ENCODE measurements around the gene NEGR1. TPM values are rescaled to one million over a fixed set of nuclear protein-coding genes. Genes with fewer than 3 reads are reported as not detected.

Gene NEGR1
- total RNA-seq, 1 experiment from 2014 or later: 2.9 TPM

DNA sequence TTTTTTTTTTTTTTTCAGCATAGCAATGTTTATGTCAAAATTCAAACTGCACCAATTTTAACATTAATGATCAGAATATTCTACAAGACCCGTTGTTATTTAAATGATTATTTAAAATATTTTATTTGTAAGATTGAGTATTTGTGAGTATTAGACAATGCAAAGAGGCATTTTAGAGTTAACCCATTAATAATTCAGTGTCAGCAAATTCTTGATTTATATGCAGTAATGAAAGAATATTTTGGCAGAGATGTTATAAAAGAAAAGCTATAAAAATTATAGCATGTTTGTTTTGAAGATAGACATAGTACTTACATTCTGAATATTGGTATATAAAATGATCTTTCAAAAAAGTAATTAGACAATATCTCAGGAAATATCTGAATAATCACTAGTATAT lies 932.0 kb downstream of the NEGR1 start:
- Mint-ChIP-seq H3K4me3 (no peak overlapping the region), H3K36me3 (no peaks in the 10 kb centered on the region), H3K27ac (no peak overlapping the region), H3K9me3 (peaks cover 18% of the 10 kb centered on the region), H3K27me3 (ENCODE audit: low read depth) (no peaks in the 10 kb centered on the region; the same call in 1 of the 2 replicates), H3K4me1 (no peaks in the 10 kb centered on the region)
- ChIA-PET POLR2A (interaction anchor here (0.6 kb wide), 1 partner anchor 16 kb away, joined by 3 read pairs; no protein-coding TSS in a partner anchor), CTCF (no interaction called here)
- TF ChIP-seq NR2C2 (CRISPR knock-in tag; IDR thresholded peaks at IDR 0.05): no peak
- no peak for TF ChIP-seq FOXJ3 (CRISPR knock-in tag; IDR thresholded peaks at IDR 0.05; ENCODE audit: borderline replicate concordance)
- no peak for TF ChIP-seq KAT7 (CRISPR knock-in tag; IDR thresholded peaks at IDR 0.05; ENCODE audit: borderline replicate concordance)
- TF ChIP-seq, protein P1, sequence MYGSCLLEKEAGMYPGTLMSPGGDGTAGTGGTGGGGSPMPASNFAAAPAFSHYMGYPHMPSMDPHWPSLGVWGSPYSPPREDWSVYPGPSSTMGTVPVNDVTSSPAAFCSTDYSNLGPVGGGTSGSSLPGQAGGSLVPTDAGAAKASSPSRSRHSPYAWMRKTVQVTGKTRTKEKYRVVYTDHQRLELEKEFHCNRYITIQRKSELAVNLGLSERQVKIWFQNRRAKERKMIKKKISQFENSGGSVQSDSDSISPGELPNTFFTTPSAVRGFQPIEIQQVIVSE (CRISPR knock-in tag; IDR thresholded peaks at IDR 0.05; ENCODE audit: borderline replicate concordance): no peak
- no peak for TF ChIP-seq NFE2L1 (CRISPR knock-in tag; IDR thresholded peaks at IDR 0.05)
- TF ChIP-seq, protein P2, sequence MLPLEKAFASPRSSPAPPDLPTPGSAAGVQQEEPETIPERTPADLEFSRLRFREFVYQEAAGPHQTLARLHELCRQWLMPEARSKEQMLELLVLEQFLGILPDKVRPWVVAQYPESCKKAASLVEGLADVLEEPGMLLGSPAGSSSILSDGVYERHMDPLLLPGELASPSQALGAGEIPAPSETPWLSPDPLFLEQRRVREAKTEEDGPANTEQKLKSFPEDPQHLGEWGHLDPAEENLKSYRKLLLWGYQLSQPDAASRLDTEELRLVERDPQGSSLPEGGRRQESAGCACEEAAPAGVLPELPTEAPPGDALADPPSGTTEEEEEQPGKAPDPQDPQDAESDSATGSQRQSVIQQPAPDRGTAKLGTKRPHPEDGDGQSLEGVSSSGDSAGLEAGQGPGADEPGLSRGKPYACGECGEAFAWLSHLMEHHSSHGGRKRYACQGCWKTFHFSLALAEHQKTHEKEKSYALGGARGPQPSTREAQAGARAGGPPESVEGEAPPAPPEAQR (CRISPR knock-in tag; IDR thresholded peaks at IDR 0.05): no peak
- TF ChIP-seq, protein P3, sequence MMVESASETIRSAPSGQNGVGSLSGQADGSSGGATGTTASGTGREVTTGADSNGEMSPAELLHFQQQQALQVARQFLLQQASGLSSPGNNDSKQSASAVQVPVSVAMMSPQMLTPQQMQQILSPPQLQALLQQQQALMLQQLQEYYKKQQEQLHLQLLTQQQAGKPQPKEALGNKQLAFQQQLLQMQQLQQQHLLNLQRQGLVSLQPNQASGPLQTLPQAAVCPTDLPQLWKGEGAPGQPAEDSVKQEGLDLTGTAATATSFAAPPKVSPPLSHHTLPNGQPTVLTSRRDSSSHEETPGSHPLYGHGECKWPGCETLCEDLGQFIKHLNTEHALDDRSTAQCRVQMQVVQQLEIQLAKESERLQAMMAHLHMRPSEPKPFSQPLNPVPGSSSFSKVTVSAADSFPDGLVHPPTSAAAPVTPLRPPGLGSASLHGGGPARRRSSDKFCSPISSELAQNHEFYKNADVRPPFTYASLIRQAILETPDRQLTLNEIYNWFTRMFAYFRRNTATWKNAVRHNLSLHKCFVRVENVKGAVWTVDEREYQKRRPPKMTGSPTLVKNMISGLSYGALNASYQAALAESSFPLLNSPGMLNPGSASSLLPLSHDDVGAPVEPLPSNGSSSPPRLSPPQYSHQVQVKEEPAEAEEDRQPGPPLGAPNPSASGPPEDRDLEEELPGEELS (CRISPR knock-in tag; IDR thresholded peaks at IDR 0.05): no peak
- TF ChIP-seq NR1H2 (CRISPR knock-in tag; IDR thresholded peaks at IDR 0.05): no peak
- TF ChIP-seq, protein P4, sequence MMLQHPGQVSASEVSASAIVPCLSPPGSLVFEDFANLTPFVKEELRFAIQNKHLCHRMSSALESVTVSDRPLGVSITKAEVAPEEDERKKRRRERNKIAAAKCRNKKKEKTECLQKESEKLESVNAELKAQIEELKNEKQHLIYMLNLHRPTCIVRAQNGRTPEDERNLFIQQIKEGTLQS (CRISPR knock-in tag; conservative IDR thresholded peaks at IDR 0.05): no peak
- TF ChIP-seq, protein P5, sequence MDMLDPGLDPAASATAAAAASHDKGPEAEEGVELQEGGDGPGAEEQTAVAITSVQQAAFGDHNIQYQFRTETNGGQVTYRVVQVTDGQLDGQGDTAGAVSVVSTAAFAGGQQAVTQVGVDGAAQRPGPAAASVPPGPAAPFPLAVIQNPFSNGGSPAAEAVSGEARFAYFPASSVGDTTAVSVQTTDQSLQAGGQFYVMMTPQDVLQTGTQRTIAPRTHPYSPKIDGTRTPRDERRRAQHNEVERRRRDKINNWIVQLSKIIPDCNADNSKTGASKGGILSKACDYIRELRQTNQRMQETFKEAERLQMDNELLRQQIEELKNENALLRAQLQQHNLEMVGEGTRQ (CRISPR knock-in tag; IDR thresholded peaks at IDR 0.05): no peak
- no peak for TF ChIP-seq NFATC4 (CRISPR knock-in tag; IDR thresholded peaks at IDR 0.05)
- DNase-seq (ENCODE audit: low spot score): no peak
- ATAC-seq: no peak
